Epithelial cell of proximal tubule (primary cell): Measurements from ENCODE around the gene HERC4. TPM values are rescaled to one million over a fixed set of nuclear protein-coding genes. Genes with fewer than 3 reads are reported as not detected.
"Not testable (repeated sequence)": the region's sequence is repeated elsewhere in the genome, so short reads cannot be mapped to it uniquely, and the experiment has no call there.

ENCODE experiments used
- DNase-seq: peaks from one replicate; pipeline ENCODE4 v3.0.0-alpha.2; 2011; ENCODE audit warnings: low read depth
- H3K4me3 ChIP-seq: 2 replicates; pipeline ENCODE4 v1.5.1; 2011; ENCODE audit warnings: low read depth, mild to moderate bottlenecking, low read length
- CTCF ChIP-seq: conservative IDR thresholded peaks from 2 replicates; pipeline ENCODE4 v1.5.1; 2012; ENCODE audit warnings: low read depth, mild to moderate bottlenecking, low read length
- total RNA-seq: library from RNA; depleted of rRNA; stranded (reverse); fragments of >200 nt; gene quantifications from 2 replicates; pipeline ENCODE4 v1.2.3, GENCODE V29; 2015

HERC4 gene
- total RNA-seq, 1 donor from 2014 or later = 27.3 TPM

DNA sequence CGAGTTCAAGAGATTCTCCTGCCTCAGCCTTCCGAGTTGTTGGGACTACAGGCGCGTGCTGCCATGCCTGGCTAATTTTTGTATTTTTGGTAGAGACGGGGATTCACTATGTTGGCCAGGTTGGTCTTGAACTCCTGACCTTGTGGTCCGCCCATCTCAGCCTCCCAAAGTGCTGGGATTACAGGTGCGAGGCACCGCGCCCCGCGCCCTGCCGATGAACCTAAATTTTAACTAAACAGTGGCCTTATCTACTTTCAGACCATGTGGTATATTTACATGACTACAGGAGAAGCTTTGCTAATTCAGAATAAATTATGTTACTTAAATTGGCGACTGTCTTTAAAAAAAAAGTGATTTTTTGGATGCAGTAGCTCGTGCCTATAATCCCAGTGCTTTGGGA is 181.4 kb downstream of the HERC4 start:
- DNase-seq = no peak
- no peak for TF ChIP-seq CTCF
- no peak overlapping the region for H3K4me3 ChIP-seq

- no peak for TF ChIP-seq CTCF
- peak overlapping the region; percentile 84 for H3K4me3 ChIP-seq
- no peak for DNase-seq
These were observed 190.0 kb downstream of the HERC4 start for GRCh38 chr10:67884842-67885670.

- peak; percentile 42 for DNase-seq
- peak within 1 kb of the TSS; percentile 84 for H3K4me3 ChIP-seq
- TF ChIP-seq CTCF = no peak
These were observed 190.7 kb downstream of the HERC4 start, which contains the start of gene SIRT1 for GRCh38 chr10:67884313-67884841. Gene SIRT1 (plus strand): TSS chr10:67884656. CDS start chr10:67884722, 66 bp downstream.

DNA sequence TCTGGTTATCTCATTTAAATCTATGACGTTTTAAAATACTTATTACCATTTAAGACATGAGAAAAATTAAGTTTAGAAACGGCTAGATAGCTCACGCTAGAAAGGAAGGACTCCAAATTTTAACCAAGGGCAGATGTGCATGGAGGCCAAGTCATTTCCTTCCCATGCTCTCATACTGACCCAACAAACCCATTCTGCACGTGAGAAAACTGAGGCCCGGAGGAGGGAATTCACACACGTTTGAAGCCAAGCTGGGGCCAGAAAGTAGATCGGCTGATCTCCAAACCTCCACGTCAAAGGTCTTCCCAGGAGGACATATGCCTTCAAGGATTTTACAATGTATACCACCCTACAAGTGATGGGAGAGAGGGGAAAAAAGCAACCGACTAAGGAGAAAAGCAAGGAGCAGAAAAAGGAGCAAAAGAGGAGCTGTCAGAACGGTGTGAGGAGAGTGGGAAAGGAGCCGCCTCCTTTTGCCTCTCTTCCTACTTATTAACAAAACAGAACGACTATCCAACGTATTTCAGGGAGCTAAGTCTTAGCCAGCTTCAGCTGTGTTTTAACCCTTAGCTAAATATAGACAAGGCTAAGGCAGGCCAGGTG is 191.3 kb downstream of the HERC4 start:
- TF ChIP-seq CTCF = no peak
- peak overlapping the region; percentile 84 for H3K4me3 ChIP-seq
- DNase-seq = no peak

DNA sequence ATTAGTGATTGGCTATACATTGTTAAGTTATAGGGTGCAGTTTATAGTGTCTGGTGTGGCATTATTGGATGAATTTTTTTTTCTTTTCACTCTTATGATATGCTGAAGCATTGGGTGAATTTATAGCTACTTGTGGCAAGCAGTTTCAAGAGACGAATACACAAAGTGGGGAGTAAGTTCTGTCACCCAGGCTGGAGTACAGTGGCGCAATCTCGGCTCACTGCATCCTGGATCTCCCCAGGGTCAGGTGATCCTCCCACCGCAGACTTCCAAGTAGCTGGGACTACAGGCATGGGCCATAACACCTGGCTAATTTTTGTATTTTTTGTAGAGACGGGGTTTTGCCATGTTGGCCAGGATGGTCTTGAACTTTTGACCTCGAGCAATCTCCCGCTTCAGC is 196.9 kb downstream of the HERC4 start:
- no peak for DNase-seq
- no peak for TF ChIP-seq CTCF
- no peak overlapping the region for H3K4me3 ChIP-seq

- DNase-seq, H3K4me3 ChIP-seq: not testable (repeated sequence)
These were observed 197.7 kb downstream of the HERC4 start for GRCh38 chr10:67877421-67877820.

DNA sequence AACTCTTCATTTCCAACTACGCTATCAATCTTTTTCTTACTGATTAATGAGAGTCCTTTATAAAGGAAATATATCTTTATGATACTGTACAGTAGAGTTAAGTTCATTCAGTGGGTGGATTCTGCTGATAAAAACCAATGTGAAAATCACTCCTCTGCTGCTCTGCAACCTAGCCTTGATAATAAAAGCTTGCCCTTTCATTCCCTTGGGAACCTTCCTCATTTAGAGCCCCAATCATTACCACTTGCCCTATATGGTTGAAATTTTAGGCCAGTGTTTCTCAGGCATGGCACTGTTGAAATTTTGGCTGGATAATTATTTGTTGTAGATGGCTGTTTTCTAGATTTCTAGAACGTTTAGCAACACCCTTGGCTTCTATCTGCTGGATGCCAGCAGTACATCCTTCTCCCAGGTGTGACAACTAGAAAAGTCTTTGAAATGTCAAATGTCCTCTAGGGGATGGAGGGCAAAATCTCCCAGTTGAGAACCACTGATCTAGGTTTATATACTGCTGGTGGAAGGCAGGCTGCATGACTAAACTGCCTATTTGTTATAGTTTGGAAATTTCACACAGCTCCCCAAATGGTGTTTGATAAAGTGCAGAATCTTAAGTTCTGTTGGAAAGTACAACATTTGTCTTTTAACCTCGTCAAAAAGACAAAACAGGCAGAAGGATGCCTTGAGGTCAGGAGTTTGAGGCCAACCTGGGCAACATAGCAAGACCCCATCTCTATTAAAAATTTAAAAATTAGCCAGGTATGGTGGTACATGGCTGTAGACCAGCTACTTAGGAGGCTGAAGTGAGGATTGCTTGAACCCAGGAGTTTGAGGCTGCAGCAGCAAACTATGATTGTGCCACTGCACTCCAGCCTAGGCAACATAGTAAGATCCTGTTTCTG is 199.5 kb downstream of the HERC4 start:
- TF ChIP-seq CTCF = no peak
- H3K4me3 ChIP-seq = no peak overlapping the region

More for the DNA sequence above, 199.5 kb downstream of the HERC4 start:
- DNase-seq = no peak
